Memory B cell (primary cell): ENCODE data around the gene TMEM213.

Experiments used
- ATAC-seq: fragments of 150-1000 bp; cut with Tn5 transposase; 2 replicates; pipeline ENCODE4 v1.10.0; 2021; ENCODE audit warnings: low read depth, mild to moderate bottlenecking, moderate library complexity
- DNase-seq, 2 donors: peaks; one replicate each; pipeline ENCODE4 v3.0.0; 2022; ENCODE audit warnings: low spot score in 2 of 2
- H3K27ac Mint-ChIP-seq: one replicate; pipeline ENCODE4 v1.8.0; 2022; ENCODE audit warnings: mild to moderate bottlenecking, moderate library complexity, mixed read lengths
- H3K27me3 Mint-ChIP-seq: one replicate; pipeline ENCODE4 v1.8.0; 2022; ENCODE audit warnings: mixed read lengths
- H3K36me3 Mint-ChIP-seq: one replicate; pipeline ENCODE4 v1.8.0; 2022; ENCODE audit warnings: mild to moderate bottlenecking, mixed read lengths
- H3K4me1 Mint-ChIP-seq: one replicate; pipeline ENCODE4 v1.8.0; 2022; ENCODE audit warnings: mixed read lengths
- H3K4me3 Mint-ChIP-seq: one replicate; pipeline ENCODE4 v1.8.0; 2022; ENCODE audit warnings: mild to moderate bottlenecking, moderate library complexity, mixed read lengths
- H3K9me3 Mint-ChIP-seq: one replicate; pipeline ENCODE4 v1.8.0; 2022; ENCODE audit warnings: mixed read lengths

The TMEM213 gene, protein sequence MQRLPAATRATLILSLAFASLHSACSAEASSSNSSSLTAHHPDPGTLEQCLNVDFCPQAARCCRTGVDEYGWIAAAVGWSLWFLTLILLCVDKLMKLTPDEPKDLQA

GRCh38 chr7:138797715-138798320, at the start of gene TMEM213, which contains the start of gene ATP6V0A4:
TSS of gene TMEM213 (plus strand) at chr7:138797994. CDS start at chr7:138798105, 111 bp downstream.
TSS of gene ATP6V0A4 (minus strand) at chr7:138798196. CDS start at chr7:138771247, 26,949 bp downstream.
- Mint-ChIP-seq H3K4me3 (no peak within 1 kb of the TSS), H3K27ac (no peak within 1 kb of the TSS)
- no peak for DNase-seq

GRCh38 chr7:138748666-138749065, 49.1 kb upstream of the TMEM213 start:
- no peak overlapping the region for H3K27ac Mint-ChIP-seq
- no peaks in the 10 kb centered on the region for H3K4me1 Mint-ChIP-seq
- H3K4me3 Mint-ChIP-seq, result no peak overlapping the region
- peaks cover 9% of the 10 kb centered on the region for H3K27me3 Mint-ChIP-seq
- DNase-seq, result no peak
- ATAC-seq, result no peak
- H3K9me3 Mint-ChIP-seq, result no peaks in the 10 kb centered on the region
- H3K36me3 Mint-ChIP-seq, result no peaks in the 10 kb centered on the region

More at GRCh38 chr7:138797715-138798320, at the start of gene TMEM213, which contains the start of gene ATP6V0A4:
- ATAC-seq, result no peak
- no peaks in the 10 kb centered on the region for H3K36me3 Mint-ChIP-seq
- no peaks in the 10 kb centered on the region for H3K4me1 Mint-ChIP-seq
- H3K27me3 Mint-ChIP-seq, result peaks cover 6% of the 10 kb centered on the region
- no peaks in the 10 kb centered on the region for H3K9me3 Mint-ChIP-seq

GRCh38 chr7:138749960-138750359, 47.8 kb upstream of the TMEM213 start:
- H3K36me3 Mint-ChIP-seq, result no peaks in the 10 kb centered on the region
- no peak overlapping the region for H3K27ac Mint-ChIP-seq
- DNase-seq (no peak), ATAC-seq (no peak)
- H3K4me1 Mint-ChIP-seq, result no peaks in the 10 kb centered on the region
- H3K9me3 Mint-ChIP-seq, result no peaks in the 10 kb centered on the region
- H3K27me3 Mint-ChIP-seq, result peaks cover 9% of the 10 kb centered on the region
- no peak overlapping the region for H3K4me3 Mint-ChIP-seq

GRCh38 chr7:138750473-138750872, 47.3 kb upstream of the TMEM213 start:
- Mint-ChIP-seq H3K9me3 (no peaks in the 10 kb centered on the region), H3K27ac (no peak overlapping the region), H3K4me1 (no peaks in the 10 kb centered on the region), H3K4me3 (no peak overlapping the region), H3K36me3 (no peaks in the 10 kb centered on the region), H3K27me3 (peaks cover 9% of the 10 kb centered on the region)
- ATAC-seq (no peak), DNase-seq (no peak)

DNA sequence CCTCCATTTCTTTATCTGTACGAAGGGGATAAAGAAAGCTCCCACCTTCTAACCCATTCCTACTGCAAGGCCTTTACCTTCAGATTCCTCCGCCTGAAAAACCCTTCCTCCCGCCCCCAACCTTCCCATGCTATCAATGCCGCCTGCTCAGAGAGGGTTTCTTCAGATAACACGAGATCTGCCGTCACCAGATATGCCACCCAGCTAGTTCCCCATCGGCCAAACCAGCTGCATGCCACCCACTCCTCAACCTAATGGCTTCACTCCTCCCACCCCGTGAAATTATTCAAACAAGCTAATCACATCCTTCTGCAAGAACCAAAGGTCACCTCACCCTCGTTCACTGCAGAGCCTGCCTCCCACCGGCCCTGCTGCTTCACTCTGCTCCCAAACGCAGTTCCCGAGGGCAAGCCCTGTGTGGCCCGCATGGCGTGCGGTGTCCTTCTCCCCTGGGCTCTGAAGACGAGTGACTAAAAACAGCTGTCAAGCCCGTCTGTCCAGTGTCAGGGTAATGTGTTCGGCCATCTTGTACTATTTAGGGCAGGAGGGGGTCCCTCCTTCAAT, 46.8 kb upstream of the TMEM213 start:
- no peaks in the 10 kb centered on the region for H3K9me3 Mint-ChIP-seq
- ATAC-seq (no peak), DNase-seq (no peak)
- no peaks in the 10 kb centered on the region for H3K4me1 Mint-ChIP-seq
- no peak overlapping the region for H3K27ac Mint-ChIP-seq
- no peak overlapping the region for H3K4me3 Mint-ChIP-seq
- H3K36me3 Mint-ChIP-seq, result no peaks in the 10 kb centered on the region
- peaks cover 9% of the 10 kb centered on the region for H3K27me3 Mint-ChIP-seq

DNA sequence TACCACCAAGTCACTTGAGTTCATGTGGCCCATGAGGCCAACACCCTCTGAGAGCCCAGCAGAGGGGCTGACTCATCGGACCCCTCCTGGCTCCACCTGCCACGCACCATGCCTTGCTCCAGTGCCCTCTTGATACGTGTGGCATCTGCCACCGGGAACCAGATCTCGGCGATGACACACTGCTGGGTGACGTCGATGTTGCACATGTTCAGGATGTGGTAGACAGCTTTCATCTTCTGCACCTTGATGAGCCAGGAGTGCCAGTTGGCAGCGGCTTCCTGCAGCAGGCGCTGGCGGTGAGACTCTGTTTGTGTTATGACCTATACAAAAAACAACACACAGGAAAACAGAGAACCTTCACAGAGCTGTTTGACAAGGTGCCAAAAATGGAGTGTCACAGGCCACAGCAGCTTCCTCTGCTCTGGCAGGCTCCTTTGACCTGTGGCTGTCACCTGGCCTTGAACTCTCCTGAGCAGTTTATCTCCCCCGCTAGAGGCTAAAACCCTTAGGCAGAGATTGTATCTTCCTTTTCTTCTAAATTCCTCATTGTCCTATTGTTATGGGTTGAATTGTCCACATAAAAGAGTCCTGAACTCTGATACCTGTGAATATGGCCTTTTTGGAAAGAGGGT, 45.2 kb upstream of the TMEM213 start:
- Mint-ChIP-seq H3K4me3 (no peak overlapping the region), H3K27ac (no peak overlapping the region), H3K27me3 (peaks cover 9% of the 10 kb centered on the region), H3K36me3 (no peaks in the 10 kb centered on the region), H3K9me3 (no peaks in the 10 kb centered on the region), H3K4me1 (no peaks in the 10 kb centered on the region)
- DNase-seq, result peak; percentile 5 to 10
- ATAC-seq, result peak; percentile 87

GRCh38 chr7:138753150-138753518, 44.7 kb upstream of the TMEM213 start:
- H3K4me1 Mint-ChIP-seq, result no peaks in the 10 kb centered on the region
- no peak overlapping the region for H3K4me3 Mint-ChIP-seq
- DNase-seq, result no peak
- H3K27me3 Mint-ChIP-seq, result peaks cover 9% of the 10 kb centered on the region
- no peak overlapping the region for H3K27ac Mint-ChIP-seq
- H3K9me3 Mint-ChIP-seq, result no peaks in the 10 kb centered on the region
- ATAC-seq, result no peak
- no peaks in the 10 kb centered on the region for H3K36me3 Mint-ChIP-seq

GRCh38 chr7:138753610-138754009, 44.2 kb upstream of the TMEM213 start:
- no peak overlapping the region for H3K4me3 Mint-ChIP-seq
- DNase-seq (no peak), ATAC-seq (no peak)
- H3K9me3 Mint-ChIP-seq, result no peaks in the 10 kb centered on the region
- no peaks in the 10 kb centered on the region for H3K4me1 Mint-ChIP-seq
- no peak overlapping the region for H3K27ac Mint-ChIP-seq
- peaks cover 9% of the 10 kb centered on the region for H3K27me3 Mint-ChIP-seq
- H3K36me3 Mint-ChIP-seq, result no peaks in the 10 kb centered on the region

DNA sequence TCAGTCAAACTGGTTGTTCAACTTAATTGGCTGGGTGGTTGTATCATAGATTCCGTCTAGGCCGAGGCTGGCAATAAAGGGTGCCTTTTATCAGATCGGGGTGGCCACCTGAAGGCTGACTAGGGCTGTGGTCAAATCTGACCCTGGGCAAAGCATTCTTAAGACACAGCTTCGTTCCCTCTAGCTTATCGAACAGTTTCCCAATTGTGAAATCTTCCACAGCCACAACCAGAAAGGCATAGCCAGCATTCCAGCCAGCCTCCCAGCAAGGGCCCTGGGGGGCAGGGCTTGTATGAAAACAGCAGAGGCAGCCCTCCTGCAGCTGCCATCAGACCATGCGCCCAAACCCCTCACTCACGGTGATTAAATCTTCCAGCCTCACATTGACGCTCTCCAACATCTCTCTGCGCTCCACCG, 42.5 kb upstream of the TMEM213 start:
- no peaks in the 10 kb centered on the region for H3K4me1 Mint-ChIP-seq
- H3K27me3 Mint-ChIP-seq, result peaks cover 9% of the 10 kb centered on the region
- no peak overlapping the region for H3K27ac Mint-ChIP-seq
- ATAC-seq (no peak), DNase-seq (no peak)
- H3K9me3 Mint-ChIP-seq, result no peaks in the 10 kb centered on the region
- no peak overlapping the region for H3K4me3 Mint-ChIP-seq
- no peaks in the 10 kb centered on the region for H3K36me3 Mint-ChIP-seq

- Mint-ChIP-seq H3K4me3 (no peak overlapping the region), H3K36me3 (no peaks in the 10 kb centered on the region), H3K27me3 (peaks cover 7% of the 10 kb centered on the region), H3K9me3 (no peaks in the 10 kb centered on the region), H3K27ac (no peak overlapping the region), H3K4me1 (no peaks in the 10 kb centered on the region)
- ATAC-seq, result no peak
- DNase-seq, result no peak
Observed at GRCh38 chr7:138755842-138756590, 41.8 kb upstream of the TMEM213 start.

DNA sequence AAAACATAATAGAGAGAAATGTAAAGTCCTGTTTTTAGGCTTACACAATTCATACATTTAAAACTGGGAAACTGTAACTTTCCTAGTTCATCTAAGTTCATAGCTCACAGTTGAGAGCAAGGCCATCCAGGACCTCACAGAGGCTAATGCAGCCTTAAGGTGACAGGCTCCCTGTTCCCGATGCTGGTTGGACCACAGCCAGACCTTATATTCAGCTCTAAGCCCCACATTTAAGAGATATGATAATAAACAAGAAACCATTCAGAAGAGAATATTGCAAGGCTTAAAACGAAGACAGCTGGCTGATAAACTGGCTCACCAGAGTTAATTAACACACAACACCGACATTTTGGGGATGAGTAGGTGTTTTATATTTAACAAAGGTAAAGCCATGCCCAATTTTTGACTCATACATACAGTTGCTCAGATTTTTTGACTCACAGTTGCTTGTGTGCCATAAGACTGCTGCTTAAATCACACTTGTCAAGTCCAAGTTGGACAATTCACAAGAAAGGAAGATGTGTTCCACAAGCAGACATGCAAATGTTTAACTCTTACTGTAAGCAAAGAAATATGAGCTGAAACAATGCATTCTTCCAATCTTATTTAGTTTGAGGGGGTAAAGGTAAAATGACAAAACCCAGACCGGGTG, 41.1 kb upstream of the TMEM213 start:
- Mint-ChIP-seq H3K9me3 (no peaks in the 10 kb centered on the region), H3K36me3 (no peaks in the 10 kb centered on the region), H3K4me3 (no peak overlapping the region), H3K27ac (no peak overlapping the region), H3K4me1 (no peaks in the 10 kb centered on the region), H3K27me3 (peaks cover 2% of the 10 kb centered on the region)
- ATAC-seq, result no peak
- DNase-seq, result no peak

DNA sequence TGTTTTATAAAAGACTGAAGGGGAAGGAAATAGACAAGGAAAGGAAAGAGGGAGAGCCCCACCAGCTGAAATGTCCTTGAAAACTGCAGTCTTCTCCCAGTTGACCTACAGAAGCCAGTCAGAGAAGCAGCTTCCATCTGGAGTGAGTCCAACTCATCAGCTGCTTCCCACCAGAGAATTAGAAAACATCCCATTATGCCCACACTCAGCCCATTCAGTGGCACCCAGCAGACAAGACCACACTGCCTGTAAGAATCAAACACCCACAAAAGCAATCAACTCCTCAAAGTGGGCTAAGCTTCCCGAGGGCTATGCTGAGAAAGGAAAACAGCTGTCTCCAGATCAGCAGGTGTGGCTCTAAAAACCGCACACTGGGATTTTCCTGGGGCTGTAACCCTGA, 29.6 kb upstream of the TMEM213 start:
- Mint-ChIP-seq H3K27me3 (no peaks in the 10 kb centered on the region), H3K27ac (no peak overlapping the region), H3K9me3 (no peaks in the 10 kb centered on the region), H3K36me3 (no peaks in the 10 kb centered on the region), H3K4me1 (no peaks in the 10 kb centered on the region), H3K4me3 (no peak overlapping the region)
- ATAC-seq (no peak), DNase-seq (no peak)

GRCh38 chr7:138770904-138771303, 26.9 kb upstream of the TMEM213 start:
- no peak overlapping the region for H3K27ac Mint-ChIP-seq
- peaks cover under 1% of the 10 kb centered on the region for H3K27me3 Mint-ChIP-seq
- H3K36me3 Mint-ChIP-seq, result no peaks in the 10 kb centered on the region
- DNase-seq (no peak), ATAC-seq (no peak)
- H3K9me3 Mint-ChIP-seq, result no peaks in the 10 kb centered on the region
- H3K4me3 Mint-ChIP-seq, result no peak overlapping the region
- H3K4me1 Mint-ChIP-seq, result no peaks in the 10 kb centered on the region

GRCh38 chr7:138773176-138773575, 24.6 kb upstream of the TMEM213 start:
- no peaks in the 10 kb centered on the region for H3K4me1 Mint-ChIP-seq
- no peaks in the 10 kb centered on the region for H3K9me3 Mint-ChIP-seq
- no peaks in the 10 kb centered on the region for H3K36me3 Mint-ChIP-seq
- peaks cover 2% of the 10 kb centered on the region for H3K27me3 Mint-ChIP-seq
- DNase-seq, result no peak
- no peak for ATAC-seq
- H3K27ac Mint-ChIP-seq, result no peak overlapping the region
- H3K4me3 Mint-ChIP-seq, result no peak overlapping the region
